Endodermal cell (in vitro differentiated cells): ENCODE data around the gene JMY. TPM values are rescaled to one million over a fixed set of nuclear protein-coding genes. Genes with fewer than 3 reads are reported as not detected.

ENCODE experiments used
- DNase-seq: peaks from one replicate; pipeline ENCODE4 v3.0.0-alpha.2; 2017
- H3K27ac ChIP-seq: 2 replicates; pipeline ENCODE4 v1.5.1; 2013; ENCODE audit warnings: mild to moderate bottlenecking, low read depth, low read length, moderate library complexity
- H3K27me3 ChIP-seq: 2 replicates; pipeline ENCODE4 v1.6.1; 2013; ENCODE audit warnings: mild to moderate bottlenecking, low read length, moderate library complexity; ENCODE audit not compliant: insufficient read depth, control insufficient read depth, poor library complexity, severe bottlenecking
- H3K36me3 ChIP-seq: 2 replicates; pipeline ENCODE4 v1.7.0; 2013; ENCODE audit warnings: mild to moderate bottlenecking, low read length, moderate library complexity; ENCODE audit not compliant: control insufficient read depth, insufficient read depth
- H3K4me1 ChIP-seq: one replicate; pipeline ENCODE4 v1.7.0; 2013; ENCODE audit warnings: low read length; ENCODE audit not compliant: control insufficient read depth, insufficient read depth
- H3K4me3 ChIP-seq: 2 replicates; pipeline ENCODE4 v1.5.1; 2013; ENCODE audit warnings: mild to moderate bottlenecking, low read length, moderate library complexity
- H3K9ac ChIP-seq: 2 replicates; pipeline ENCODE4 v1.6.1; 2013; ENCODE audit warnings: mild to moderate bottlenecking, low read length, moderate library complexity; ENCODE audit not compliant: poor library complexity, severe bottlenecking; ENCODE audit errors: extremely low read depth
- H3K9me3 ChIP-seq: 2 replicates; pipeline ENCODE4 v1.6.1; 2013; ENCODE audit warnings: mild to moderate bottlenecking, low read length, moderate library complexity; ENCODE audit not compliant: control insufficient read depth
- H3K27ac Mint-ChIP-seq: 2 replicates; pipeline ENCODE4 v1.8.0; 2020; ENCODE audit warnings: mixed read lengths
- H3K27me3 Mint-ChIP-seq: 2 replicates; pipeline ENCODE4 v1.8.0; 2021; ENCODE audit warnings: mild to moderate bottlenecking, mixed read lengths; ENCODE audit not compliant: insufficient read depth
- H3K36me3 Mint-ChIP-seq: 2 replicates; pipeline ENCODE4 v1.8.0; 2020; ENCODE audit warnings: low read depth, mixed read lengths
- H3K4me1 Mint-ChIP-seq: 2 replicates; pipeline ENCODE4 v1.8.0; 2020; ENCODE audit warnings: mixed read lengths
- H3K4me3 Mint-ChIP-seq: 2 replicates; pipeline ENCODE4 v1.8.0; 2020; ENCODE audit warnings: mild to moderate bottlenecking, moderate library complexity, mixed read lengths
- H3K9me3 Mint-ChIP-seq: 2 replicates; pipeline ENCODE4 v1.8.0; 2020; ENCODE audit warnings: mild to moderate bottlenecking, mixed read lengths
- CTCF ChIP-seq: fragments of 200-600 bp; sonication (generic); conservative IDR thresholded peaks from 2 replicates; pipeline ENCODE4 v1.5.0; 2021; ENCODE audit warnings: antibody characterized with exemption, mild to moderate bottlenecking
- WGBS, 2 experiments: methylation state at CpG; one replicate each; pipeline versions ENCODE4 v1.1.5 to v1.1.7; 2013; ENCODE audit warnings: missing lambda C conversion rate in 2 of 2, mixed read lengths in 1 of 2; ENCODE audit not compliant: insufficient coverage in 1 of 2, insufficient read length in 1 of 2; 5-methylcytosine and 5-hydroxymethylcytosine counted together
- total RNA-seq, 2 donors: library from RNA; stranded (reverse); fragmentation: NEBNext Ultra II Directional in 1 of 2; extraction: Animal tissue kit (Norgen Biotek cat#: 25700) in 1 of 2; gene quantifications; 2 replicates in 1 of 2; 3 replicates in 1 of 2; pipeline ENCODE4 v1.2.1, GENCODE V29; 2021

Gene JMY
- total RNA-seq, 2 donors from 2014 or later, result 19.4 to 20.8 TPM

- no peaks in the 10 kb centered on the region for H3K9me3 Mint-ChIP-seq
- H3K36me3 Mint-ChIP-seq, result no peaks in the 10 kb centered on the region
- Histone ChIP-seq H3K27me3 (no peaks in the 10 kb centered on the region), H3K4me1 (no peaks in the 10 kb centered on the region), H3K9me3 (no peaks in the 10 kb centered on the region), H3K4me3 (no peak overlapping the region), H3K36me3 (no peaks in the 10 kb centered on the region), H3K9ac (no peak overlapping the region), H3K27ac (no peak overlapping the region)
- no peak overlapping the region for H3K4me3 Mint-ChIP-seq
- H3K27ac Mint-ChIP-seq, result no peak overlapping the region
- no peak for DNase-seq
- no peak for TF ChIP-seq CTCF
- 90 to 93% methylated on average over 4 of the region's 4 CpGs for WGBS, 2 experiments
- H3K27me3 Mint-ChIP-seq, result no peaks in the 10 kb centered on the region
- H3K4me1 Mint-ChIP-seq, result peaks cover 36% of the 10 kb centered on the region
Measured at GRCh38 chr5:79258801-79259200, 22.9 kb downstream of the JMY start.

- Mint-ChIP-seq H3K36me3 (no peaks in the 10 kb centered on the region), H3K4me1 (peaks cover 32% of the 10 kb centered on the region), H3K27me3 (no peaks in the 10 kb centered on the region), H3K27ac (no peak overlapping the region), H3K4me3 (no peak overlapping the region), H3K9me3 (no peaks in the 10 kb centered on the region)
- WGBS, 2 experiments, result 96 to 100% methylated on average over 4 to 6 of the region's 6 CpGs
- Histone ChIP-seq H3K4me1 (no peaks in the 10 kb centered on the region), H3K27me3 (no peaks in the 10 kb centered on the region), H3K27ac (no peak overlapping the region), H3K36me3 (no peaks in the 10 kb centered on the region), H3K4me3 (no peak overlapping the region), H3K9ac (no peak overlapping the region), H3K9me3 (no peaks in the 10 kb centered on the region)
- TF ChIP-seq CTCF, result no peak
- no peak for DNase-seq
Measured at GRCh38 chr5:79259383-79259782, 23.5 kb downstream of the JMY start.

GRCh38 chr5:79259810-79260209 is 23.9 kb downstream of the JMY start:
- H3K4me1 Mint-ChIP-seq, result peaks cover 27% of the 10 kb centered on the region
- TF ChIP-seq CTCF, result no peak
- Histone ChIP-seq H3K36me3 (no peaks in the 10 kb centered on the region), H3K9ac (no peak overlapping the region), H3K27ac (no peak overlapping the region), H3K4me3 (no peak overlapping the region), H3K9me3 (no peaks in the 10 kb centered on the region), H3K4me1 (no peaks in the 10 kb centered on the region), H3K27me3 (no peaks in the 10 kb centered on the region)
- no peak overlapping the region for H3K27ac Mint-ChIP-seq
- 94% methylated on average over 6 of the region's 6 CpGs; no CpG with 5 or more reads in 1 of the 2 experiments for WGBS, 2 experiments
- H3K4me3 Mint-ChIP-seq, result no peak overlapping the region
- DNase-seq, result no peak
- no peaks in the 10 kb centered on the region for H3K36me3 Mint-ChIP-seq
- H3K27me3 Mint-ChIP-seq, result no peaks in the 10 kb centered on the region
- no peaks in the 10 kb centered on the region for H3K9me3 Mint-ChIP-seq
